Liver (tissue), 9 donors: ENCODE data around the gene OR52I1. TPM values are rescaled to one million over a fixed set of nuclear protein-coding genes. Genes with fewer than 3 reads are reported as not detected.

Source experiments
- DNase-seq: peaks from one replicate; pipeline ENCODE4 v3.0.0-alpha.2; 2017; ENCODE audit warnings: low spot score
- H3K27ac ChIP-seq, 2 donors: one replicate each; pipeline ENCODE4 v1.7.0; 2013; ENCODE audit warnings: inconsistent platforms in 2 of 2, low read length in 2 of 2, control low read depth in 1 of 2, low read depth in 1 of 2, mild to moderate bottlenecking in 1 of 2
- H3K27me3 ChIP-seq, 4 donors: one replicate each; pipeline versions ENCODE4 v1.6.1 to v1.7.0; 2013; ENCODE audit warnings: low read length in 3 of 4, inconsistent platforms in 1 of 4, mild to moderate bottlenecking in 1 of 4, moderate library complexity in 1 of 4; ENCODE audit not compliant: control insufficient read depth in 4 of 4, insufficient read depth in 4 of 4
- H3K36me3 ChIP-seq, 4 donors: one replicate each; pipeline versions ENCODE4 v1.6.1 to v1.7.0; 2013; ENCODE audit warnings: low read length in 3 of 4, mild to moderate bottlenecking in 3 of 4, low read depth in 1 of 4, moderate library complexity in 1 of 4; ENCODE audit not compliant: control insufficient read depth in 4 of 4, insufficient read depth in 3 of 4
- H3K4me1 ChIP-seq, 4 donors: one replicate each; pipeline versions ENCODE4 v1.6.1 to v1.7.0; 2013; ENCODE audit warnings: low read length in 3 of 4, mild to moderate bottlenecking in 3 of 4, moderate library complexity in 1 of 4; ENCODE audit not compliant: control insufficient read depth in 4 of 4, insufficient read depth in 4 of 4
- H3K4me3 ChIP-seq, 3 donors: one replicate each; pipeline versions ENCODE4 v1.6.1 to v1.7.0; 2013; ENCODE audit warnings: low read length in 3 of 3, control low read depth in 1 of 3, low read depth in 1 of 3, mild to moderate bottlenecking in 1 of 3
- H3K9ac ChIP-seq, 2 donors: one replicate each; pipeline ENCODE4 v1.7.0; 2013; ENCODE audit warnings: low read length in 2 of 2, mild to moderate bottlenecking in 2 of 2, moderate library complexity in 2 of 2, control low read depth in 1 of 2, low read depth in 1 of 2
- H3K9me3 ChIP-seq, 4 donors: one replicate each; pipeline versions ENCODE4 v1.6.1 to v1.7.0; 2013; ENCODE audit warnings: low read length in 3 of 4; ENCODE audit not compliant: control insufficient read depth in 4 of 4
- EGR1 ChIP-seq, 2 donors: IDR thresholded peaks; 2 replicates each; pipeline ENCODE4 v1.6.1; 2016 to 2018; ENCODE audit warnings: antibody characterized with exemption in 2 of 2, low read depth in 2 of 2
- FOXA1 ChIP-seq: IDR thresholded peaks from 2 replicates; pipeline ENCODE4 v1.6.1; 2016; ENCODE audit warnings: antibody characterized with exemption
- FOXA2 ChIP-seq: IDR thresholded peaks from 2 replicates; pipeline ENCODE4 v1.6.1; 2016; ENCODE audit warnings: antibody characterized with exemption
- GABPA ChIP-seq, 2 donors: IDR thresholded peaks in 1 of 2; conservative IDR thresholded peaks in 1 of 2; 2 replicates each; pipeline ENCODE4 v1.6.1; 2016; ENCODE audit warnings: antibody characterized with exemption in 2 of 2, mild to moderate bottlenecking in 1 of 2, moderate library complexity in 1 of 2
- HNF4A ChIP-seq, 2 donors: conservative IDR thresholded peaks; 2 replicates each; pipeline ENCODE4 v1.6.1; 2016; ENCODE audit warnings: antibody characterized with exemption in 2 of 2, mild to moderate bottlenecking in 2 of 2
- HNF4G ChIP-seq: IDR thresholded peaks from 2 replicates; pipeline ENCODE4 v1.6.1; 2016; ENCODE audit warnings: antibody characterized with exemption
- JUND ChIP-seq, 2 donors: IDR thresholded peaks; 2 replicates each; pipeline ENCODE4 v1.6.1; 2016; ENCODE audit warnings: antibody characterized with exemption in 2 of 2
- NR2F2 ChIP-seq: IDR thresholded peaks from 2 replicates; pipeline ENCODE4 v1.6.1; 2016; ENCODE audit warnings: antibody characterized with exemption
- RAD21 ChIP-seq, 2 donors: IDR thresholded peaks; 2 replicates each; pipeline ENCODE4 v1.6.1; 2016; ENCODE audit warnings: antibody characterized with exemption in 2 of 2, mild to moderate bottlenecking in 2 of 2
- RXRA ChIP-seq, 2 donors: IDR thresholded peaks; 2 replicates each; pipeline ENCODE4 v1.6.1; 2017 to 2018; ENCODE audit warnings: antibody characterized with exemption in 2 of 2, mild to moderate bottlenecking in 1 of 2
- SP1 ChIP-seq: IDR thresholded peaks from 2 replicates; pipeline ENCODE4 v1.6.1; 2018; ENCODE audit warnings: antibody characterized with exemption, mild to moderate bottlenecking
- TAF1 ChIP-seq: conservative IDR thresholded peaks from 2 replicates; pipeline ENCODE4 v1.6.1; 2016; ENCODE audit warnings: antibody characterized with exemption, mild to moderate bottlenecking
- YY1 ChIP-seq: IDR thresholded peaks from 2 replicates; pipeline ENCODE4 v1.6.1; 2016; ENCODE audit warnings: antibody characterized with exemption, mild to moderate bottlenecking
- WGBS: extraction: QIAGEN DNeasy Blood & Tissue Kit; methylation state at CpG from one replicate; pipeline ENCODE4 v1.1.7; 2013; 5-methylcytosine and 5-hydroxymethylcytosine counted together
- polyA plus RNA-seq, 2 donors: library from polyadenylated mRNA; stranded (reverse) in 1 of 2; unstranded in 1 of 2; fragments of 200-250 nt in 1 of 2; fragments of >200 nt in 1 of 2; fragmentation: Nextera tagmentation in 1 of 2; extraction: Ambion mirVana in 1 of 2; gene quantifications; one replicate each; pipeline versions ENCODE4 v1.2.1 to v1.2.3, GENCODE V29; 2013 to 2015
- total RNA-seq, 2 donors: library from RNA; depleted of rRNA; stranded (reverse); fragments of >200 nt; gene quantifications; one replicate each; pipeline ENCODE4 v1.2.3, GENCODE V29; 2014
- TF ChIP-seq, protein P1 (sequence below): IDR thresholded peaks from 2 replicates; pipeline ENCODE4 v1.6.1; 2016; ENCODE audit warnings: antibody characterized with exemption, mild to moderate bottlenecking
- TF ChIP-seq, protein P2 (sequence below): IDR thresholded peaks from 2 replicates; pipeline ENCODE4 v1.6.1; 2016; ENCODE audit warnings: antibody characterized with exemption
- TF ChIP-seq, protein P3 (sequence below): IDR thresholded peaks from 2 replicates; pipeline ENCODE4 v1.6.1; 2016; ENCODE audit warnings: antibody characterized with exemption
- TF ChIP-seq, protein P4 (sequence below): IDR thresholded peaks from 2 replicates; pipeline ENCODE4 v1.6.1; 2016; ENCODE audit warnings: antibody characterized with exemption
- TF ChIP-seq, protein P5 (sequence below): fragments of 150-350 bp; IDR thresholded peaks from 2 replicates; pipeline ENCODE4 v1.5.1; 2017; ENCODE audit warnings: improper control_type of control experiment, low read depth, low read length; ENCODE audit not compliant: missing input control
- donor health status: healthy.
- donor health status: healthy.
- donor health status: healthy.
- donor health status: healthy.
- donor health status: healthy.

The OR52I1 gene
- total and polyA plus RNA-seq, 4 donors: not detected

DNA sequence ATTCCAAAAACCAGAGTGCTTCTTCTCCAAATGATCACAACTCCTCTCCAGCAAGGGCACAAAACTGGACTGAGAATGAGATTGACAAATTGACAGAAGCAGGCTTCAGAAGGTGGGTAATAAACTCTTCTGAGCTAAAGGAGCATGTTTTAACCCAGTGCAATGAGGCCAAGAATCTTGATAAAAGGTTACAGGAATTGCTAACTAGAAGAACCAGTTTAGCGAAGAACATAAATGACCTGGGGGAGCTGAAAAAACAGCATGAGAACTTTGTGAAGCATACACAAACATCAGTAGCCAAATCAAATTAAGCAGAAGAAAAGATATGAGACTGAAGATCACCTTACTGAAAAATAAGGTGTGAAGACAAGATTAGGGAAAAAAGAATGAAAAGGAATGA, 33.4 kb upstream of the OR52I1 start:
- DNase-seq: no peak
- H3K9ac ChIP-seq: no peak overlapping the region
- H3K4me3 ChIP-seq: no peak overlapping the region
- TF ChIP-seq SP1 (no peak), RXRA (IDR thresholded peaks at IDR 0.05) (no peak), TAF1 (no peak), NR2F2 (no peak), GABPA (IDR thresholded peaks at IDR 0.05 in 1 of 2, conservative IDR thresholded peaks at IDR 0.05 in 1 of 2) (no peak), RAD21 (IDR thresholded peaks at IDR 0.05) (no peak), EGR1 (IDR thresholded peaks at IDR 0.05; ENCODE audit: low read depth in 2 of 2) (no peak), HNF4A (conservative IDR thresholded peaks at IDR 0.05) (no peak), HNF4G (no peak), JUND (IDR thresholded peaks at IDR 0.05) (no peak), YY1 (no peak), FOXA1 (no peak), FOXA2 (no peak)
- TF ChIP-seq, protein P1, sequence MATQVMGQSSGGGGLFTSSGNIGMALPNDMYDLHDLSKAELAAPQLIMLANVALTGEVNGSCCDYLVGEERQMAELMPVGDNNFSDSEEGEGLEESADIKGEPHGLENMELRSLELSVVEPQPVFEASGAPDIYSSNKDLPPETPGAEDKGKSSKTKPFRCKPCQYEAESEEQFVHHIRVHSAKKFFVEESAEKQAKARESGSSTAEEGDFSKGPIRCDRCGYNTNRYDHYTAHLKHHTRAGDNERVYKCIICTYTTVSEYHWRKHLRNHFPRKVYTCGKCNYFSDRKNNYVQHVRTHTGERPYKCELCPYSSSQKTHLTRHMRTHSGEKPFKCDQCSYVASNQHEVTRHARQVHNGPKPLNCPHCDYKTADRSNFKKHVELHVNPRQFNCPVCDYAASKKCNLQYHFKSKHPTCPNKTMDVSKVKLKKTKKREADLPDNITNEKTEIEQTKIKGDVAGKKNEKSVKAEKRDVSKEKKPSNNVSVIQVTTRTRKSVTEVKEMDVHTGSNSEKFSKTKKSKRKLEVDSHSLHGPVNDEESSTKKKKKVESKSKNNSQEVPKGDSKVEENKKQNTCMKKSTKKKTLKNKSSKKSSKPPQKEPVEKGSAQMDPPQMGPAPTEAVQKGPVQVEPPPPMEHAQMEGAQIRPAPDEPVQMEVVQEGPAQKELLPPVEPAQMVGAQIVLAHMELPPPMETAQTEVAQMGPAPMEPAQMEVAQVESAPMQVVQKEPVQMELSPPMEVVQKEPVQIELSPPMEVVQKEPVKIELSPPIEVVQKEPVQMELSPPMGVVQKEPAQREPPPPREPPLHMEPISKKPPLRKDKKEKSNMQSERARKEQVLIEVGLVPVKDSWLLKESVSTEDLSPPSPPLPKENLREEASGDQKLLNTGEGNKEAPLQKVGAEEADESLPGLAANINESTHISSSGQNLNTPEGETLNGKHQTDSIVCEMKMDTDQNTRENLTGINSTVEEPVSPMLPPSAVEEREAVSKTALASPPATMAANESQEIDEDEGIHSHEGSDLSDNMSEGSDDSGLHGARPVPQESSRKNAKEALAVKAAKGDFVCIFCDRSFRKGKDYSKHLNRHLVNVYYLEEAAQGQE: no peak
- TF ChIP-seq, protein P2, sequence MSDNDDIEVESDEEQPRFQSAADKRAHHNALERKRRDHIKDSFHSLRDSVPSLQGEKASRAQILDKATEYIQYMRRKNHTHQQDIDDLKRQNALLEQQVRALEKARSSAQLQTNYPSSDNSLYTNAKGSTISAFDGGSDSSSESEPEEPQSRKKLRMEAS: no peak
- TF ChIP-seq, protein P3, sequence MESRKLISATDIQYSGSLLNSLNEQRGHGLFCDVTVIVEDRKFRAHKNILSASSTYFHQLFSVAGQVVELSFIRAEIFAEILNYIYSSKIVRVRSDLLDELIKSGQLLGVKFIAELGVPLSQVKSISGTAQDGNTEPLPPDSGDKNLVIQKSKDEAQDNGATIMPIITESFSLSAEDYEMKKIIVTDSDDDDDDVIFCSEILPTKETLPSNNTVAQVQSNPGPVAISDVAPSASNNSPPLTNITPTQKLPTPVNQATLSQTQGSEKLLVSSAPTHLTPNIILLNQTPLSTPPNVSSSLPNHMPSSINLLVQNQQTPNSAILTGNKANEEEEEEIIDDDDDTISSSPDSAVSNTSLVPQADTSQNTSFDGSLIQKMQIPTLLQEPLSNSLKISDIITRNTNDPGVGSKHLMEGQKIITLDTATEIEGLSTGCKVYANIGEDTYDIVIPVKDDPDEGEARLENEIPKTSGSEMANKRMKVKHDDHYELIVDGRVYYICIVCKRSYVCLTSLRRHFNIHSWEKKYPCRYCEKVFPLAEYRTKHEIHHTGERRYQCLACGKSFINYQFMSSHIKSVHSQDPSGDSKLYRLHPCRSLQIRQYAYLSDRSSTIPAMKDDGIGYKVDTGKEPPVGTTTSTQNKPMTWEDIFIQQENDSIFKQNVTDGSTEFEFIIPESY: no peak
- TF ChIP-seq, protein P4, sequence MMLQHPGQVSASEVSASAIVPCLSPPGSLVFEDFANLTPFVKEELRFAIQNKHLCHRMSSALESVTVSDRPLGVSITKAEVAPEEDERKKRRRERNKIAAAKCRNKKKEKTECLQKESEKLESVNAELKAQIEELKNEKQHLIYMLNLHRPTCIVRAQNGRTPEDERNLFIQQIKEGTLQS: no peak
- TF ChIP-seq, protein P5, sequence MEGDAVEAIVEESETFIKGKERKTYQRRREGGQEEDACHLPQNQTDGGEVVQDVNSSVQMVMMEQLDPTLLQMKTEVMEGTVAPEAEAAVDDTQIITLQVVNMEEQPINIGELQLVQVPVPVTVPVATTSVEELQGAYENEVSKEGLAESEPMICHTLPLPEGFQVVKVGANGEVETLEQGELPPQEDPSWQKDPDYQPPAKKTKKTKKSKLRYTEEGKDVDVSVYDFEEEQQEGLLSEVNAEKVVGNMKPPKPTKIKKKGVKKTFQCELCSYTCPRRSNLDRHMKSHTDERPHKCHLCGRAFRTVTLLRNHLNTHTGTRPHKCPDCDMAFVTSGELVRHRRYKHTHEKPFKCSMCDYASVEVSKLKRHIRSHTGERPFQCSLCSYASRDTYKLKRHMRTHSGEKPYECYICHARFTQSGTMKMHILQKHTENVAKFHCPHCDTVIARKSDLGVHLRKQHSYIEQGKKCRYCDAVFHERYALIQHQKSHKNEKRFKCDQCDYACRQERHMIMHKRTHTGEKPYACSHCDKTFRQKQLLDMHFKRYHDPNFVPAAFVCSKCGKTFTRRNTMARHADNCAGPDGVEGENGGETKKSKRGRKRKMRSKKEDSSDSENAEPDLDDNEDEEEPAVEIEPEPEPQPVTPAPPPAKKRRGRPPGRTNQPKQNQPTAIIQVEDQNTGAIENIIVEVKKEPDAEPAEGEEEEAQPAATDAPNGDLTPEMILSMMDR: no peak
- WGBS: 82% methylated on average over 1 of the region's 1 CpG
- H3K4me1 ChIP-seq: no peaks in the 10 kb centered on the region
- no peaks in the 10 kb centered on the region for H3K27me3 ChIP-seq
- H3K9me3 ChIP-seq: peaks cover 0 to 3% (median under 1%) of the 10 kb centered on the region in 4 donors
- no peak overlapping the region for H3K27ac ChIP-seq
- no peaks in the 10 kb centered on the region for H3K36me3 ChIP-seq
